Measurements from ENCODE around the gene TMEM256. TPM values are rescaled to one million over a fixed set of nuclear protein-coding genes. Genes with fewer than 3 reads are reported as not detected.

The TMEM256 gene
- total RNA-seq, 2 experiments from 2014 or later = 47.2 to 48.3 TPM

DNA sequence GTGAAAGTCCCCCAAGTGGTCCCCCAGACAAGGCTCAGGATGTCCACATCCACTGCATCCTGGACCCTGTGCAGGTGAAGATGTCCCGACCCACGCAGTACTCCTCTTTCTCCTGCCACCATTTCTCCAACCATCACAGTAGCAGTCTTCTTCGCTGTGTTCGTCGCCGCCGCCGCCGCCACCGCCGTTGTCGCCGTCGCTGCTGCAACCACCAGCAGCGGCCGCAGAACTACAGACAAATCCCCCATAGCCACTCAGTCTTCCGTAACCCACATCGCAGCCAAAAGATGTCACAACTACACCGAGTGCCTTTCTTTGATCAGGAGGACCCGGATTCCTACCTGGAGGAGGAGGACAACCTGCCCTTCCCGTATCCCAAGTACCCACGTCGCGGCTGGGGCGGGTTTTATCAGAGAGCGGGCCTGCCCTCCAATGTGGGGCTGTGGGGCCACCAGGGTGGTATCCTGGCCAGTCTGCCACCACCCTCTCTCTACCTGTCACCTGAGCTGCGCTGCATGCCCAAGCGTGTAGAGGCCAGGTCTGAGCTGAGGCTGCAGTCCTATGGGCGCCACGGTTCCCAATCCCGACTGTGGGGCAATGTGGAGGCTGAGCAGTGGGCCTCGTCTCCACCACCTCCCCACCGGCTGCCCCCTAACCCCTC is 22.4 kb upstream of the TMEM256 start:
- POLR2A ChIA-PET = no interaction called here
- H3K36me3 Mint-ChIP-seq (ENCODE audit: low read depth) = no peaks in the 10 kb centered on the region
- H3K27me3 Mint-ChIP-seq = no peaks in the 10 kb centered on the region
- CTCF ChIA-PET = interaction anchor here (1.0 to 2.1 kb wide), 2 partner anchors 10 to 70 kb away, joined by 3 to 8 read pairs; no protein-coding TSS in a partner anchor
- no peak for DNase-seq
- H3K27ac Mint-ChIP-seq = peak overlapping the region; percentile 57
- no peak overlapping the region for H3K4me3 Mint-ChIP-seq
- H3K4me1 Mint-ChIP-seq = no peaks in the 10 kb centered on the region
- H3K9me3 Mint-ChIP-seq = no peaks in the 10 kb centered on the region

DNA sequence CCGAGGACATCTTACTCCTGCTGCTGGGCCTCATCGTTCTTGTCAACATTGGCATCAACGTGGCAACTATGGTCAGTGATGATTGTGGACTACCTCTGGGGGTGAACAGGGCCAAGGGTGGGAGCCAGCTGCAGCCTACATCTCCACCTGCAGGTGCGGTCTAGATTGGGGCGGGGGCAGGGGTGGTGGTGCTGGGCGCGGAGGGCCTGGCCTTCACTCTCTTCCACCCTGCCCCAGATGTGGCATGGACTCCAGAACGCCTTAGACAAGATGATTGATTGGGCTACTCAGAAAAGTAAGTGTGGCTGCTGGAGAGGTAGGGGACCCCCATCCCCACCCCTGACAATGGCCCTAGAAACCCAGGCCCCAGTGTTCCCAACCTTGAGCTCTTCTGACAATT is 21.9 kb upstream of the TMEM256 start:
- Mint-ChIP-seq H3K4me1 (no peaks in the 10 kb centered on the region), H3K27me3 (no peaks in the 10 kb centered on the region), H3K9me3 (no peaks in the 10 kb centered on the region), H3K27ac (peak overlapping the region; percentile 57), H3K36me3 (ENCODE audit: low read depth) (no peaks in the 10 kb centered on the region), H3K4me3 (no peak overlapping the region)
- CTCF ChIA-PET = interaction anchor here (1.2 to 1.4 kb wide), 2 partner anchors 12 to 70 kb away, joined by 3 to 4 read pairs; no protein-coding TSS in a partner anchor
- POLR2A ChIA-PET = no interaction called here
- DNase-seq = no peak

DNA sequence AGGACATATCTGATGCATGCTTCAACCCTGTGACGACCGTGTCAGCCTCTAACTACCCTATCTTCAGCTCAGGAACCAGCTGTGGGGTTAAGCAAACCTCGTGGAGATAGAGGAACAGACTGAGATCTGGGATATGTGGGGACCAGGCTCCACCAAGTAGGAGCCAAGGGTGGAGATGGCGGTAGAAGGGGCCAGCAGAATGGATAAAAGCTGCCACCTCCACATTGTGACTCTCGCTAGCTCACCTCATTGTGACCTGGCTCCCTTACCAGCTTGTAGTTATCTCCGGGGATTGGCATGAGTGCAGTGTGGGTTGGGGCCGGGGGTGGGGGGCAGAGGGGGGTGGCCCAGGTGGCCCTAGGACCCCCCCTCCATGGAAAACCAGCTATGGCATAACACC is 21.4 kb upstream of the TMEM256 start, which contains the start of gene SPEM2:
Gene SPEM2 (plus strand): TSS at position 301 of the 400 bp plus-strand sequence. CDS start 73 bp downstream, at position 374.
- Mint-ChIP-seq H3K27ac (peak within 1 kb of the TSS; percentile 57), H3K27me3 (no peaks in the 10 kb centered on the region), H3K4me1 (no peaks in the 10 kb centered on the region), H3K4me3 (no peak within 1 kb of the TSS), H3K36me3 (ENCODE audit: low read depth) (no peaks in the 10 kb centered on the region), H3K9me3 (no peaks in the 10 kb centered on the region)
- ChIA-PET CTCF (interaction anchor here (1.2 to 1.4 kb wide), 2 partner anchors 12 to 70 kb away, joined by 3 to 4 read pairs; no protein-coding TSS in a partner anchor), POLR2A (no interaction called here)
- DNase-seq = no peak

DNA sequence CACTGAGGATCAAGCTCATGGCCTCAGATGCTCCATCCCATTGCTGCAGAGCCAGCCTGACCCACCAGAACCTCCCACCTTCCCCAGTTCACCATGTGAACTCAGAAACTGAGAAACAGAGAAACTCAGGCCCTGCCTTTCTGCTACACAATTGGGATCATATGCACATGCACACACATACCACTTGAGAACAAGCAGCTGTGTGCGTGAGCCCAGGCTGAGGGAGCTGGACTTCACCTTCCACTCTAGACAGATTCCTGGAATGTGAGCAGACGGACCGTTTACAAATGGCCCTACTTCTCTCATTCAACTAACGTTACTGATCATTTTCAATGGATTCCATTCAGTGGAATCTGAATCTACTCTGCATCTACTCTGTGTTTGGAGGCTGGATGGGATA is 19.8 kb upstream of the TMEM256 start:
- H3K4me3 Mint-ChIP-seq = no peak overlapping the region
- H3K9me3 Mint-ChIP-seq = no peaks in the 10 kb centered on the region
- H3K4me1 Mint-ChIP-seq = no peaks in the 10 kb centered on the region
- H3K27ac Mint-ChIP-seq = peak overlapping the region; percentile 31
- H3K27me3 Mint-ChIP-seq = no peaks in the 10 kb centered on the region
- ChIA-PET CTCF (no interaction called here), POLR2A (no interaction called here)
- DNase-seq = no peak
- no peaks in the 10 kb centered on the region for H3K36me3 Mint-ChIP-seq (ENCODE audit: low read depth)

DNA sequence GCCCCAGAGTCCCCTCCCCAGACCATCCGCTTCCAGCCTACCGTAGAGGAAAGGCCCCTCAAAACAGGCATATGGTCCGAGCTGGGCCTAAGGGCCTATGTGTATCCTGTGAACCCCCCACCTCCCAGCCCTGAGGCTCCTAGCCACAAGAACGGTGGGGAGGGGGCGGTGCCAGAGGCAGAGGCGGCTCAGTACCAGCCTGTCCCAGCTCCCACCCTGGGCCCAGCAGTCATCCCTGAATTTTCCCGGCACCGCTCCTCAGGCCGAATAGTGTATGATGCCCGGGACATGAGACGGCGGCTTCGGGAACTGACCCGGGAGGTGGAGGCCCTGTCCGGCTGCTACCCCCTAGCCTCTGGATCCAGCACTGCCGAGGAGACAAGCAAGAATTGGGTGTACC is 17.3 kb upstream of the TMEM256 start:
- CTCF ChIA-PET = interaction anchor here (2.5 kb wide), 1 partner anchor 15 kb away, joined by 12 read pairs; the partner anchor contains the start of gene TMEM102
- POLR2A ChIA-PET = no interaction called here
- Mint-ChIP-seq H3K4me3 (no peak overlapping the region), H3K36me3 (ENCODE audit: low read depth) (no peaks in the 10 kb centered on the region), H3K9me3 (no peaks in the 10 kb centered on the region), H3K27me3 (no peaks in the 10 kb centered on the region), H3K4me1 (no peaks in the 10 kb centered on the region), H3K27ac (no peak overlapping the region)
- DNase-seq = no peak

DNA sequence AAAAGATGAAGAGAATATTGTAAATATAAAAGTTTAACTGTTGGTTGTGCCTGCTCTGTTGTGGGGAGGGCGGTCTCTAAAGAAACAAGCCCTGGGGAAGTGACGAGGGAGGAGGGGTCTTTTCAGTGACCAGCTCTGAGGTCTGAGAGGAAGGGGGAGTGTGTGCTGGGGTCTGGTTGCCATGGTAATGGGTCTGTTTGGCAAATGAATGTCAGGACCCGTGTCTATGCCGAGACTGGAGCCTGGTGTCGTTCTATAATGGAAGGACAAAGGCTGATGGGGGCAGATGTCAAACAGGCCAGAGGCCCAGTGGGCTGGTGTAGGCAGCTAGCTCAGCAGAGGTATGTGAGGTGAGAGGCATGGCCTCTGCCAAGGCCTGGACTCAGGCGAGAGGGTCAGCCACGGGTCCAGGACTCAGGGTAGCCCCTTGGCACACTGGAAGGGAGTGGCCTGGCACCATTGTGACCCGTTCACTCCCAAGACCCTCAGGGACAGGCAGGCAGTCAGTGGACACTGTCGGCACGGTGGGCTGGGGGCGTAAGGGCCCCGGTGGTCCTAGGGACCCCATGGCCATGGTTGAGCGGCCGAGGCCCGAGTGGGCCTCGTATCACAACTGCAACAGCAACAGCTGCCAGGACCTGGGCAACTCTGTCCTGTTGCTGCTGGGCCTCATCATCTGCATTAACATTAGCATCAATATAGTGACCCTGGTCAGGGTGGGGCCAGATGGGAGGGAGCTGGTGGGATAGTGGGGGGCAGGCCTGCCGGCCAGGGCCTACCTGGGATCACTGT is 16.1 kb upstream of the TMEM256 start, which contains the start of gene SPEM1:
Gene SPEM1 (plus strand): TSS at position 506 of the 792 bp plus-strand sequence. CDS start 61 bp downstream, at position 567.
- Mint-ChIP-seq H3K9me3 (no peaks in the 10 kb centered on the region), H3K27me3 (no peaks in the 10 kb centered on the region), H3K4me1 (no peaks in the 10 kb centered on the region), H3K27ac (peak within 1 kb of the TSS; percentile 73), H3K4me3 (no peak within 1 kb of the TSS), H3K36me3 (ENCODE audit: low read depth) (no peaks in the 10 kb centered on the region)
- DNase-seq = no peak
- ChIA-PET POLR2A (no interaction called here), CTCF (interaction anchor here (0.9 to 2.5 kb wide), 3 partner anchors 11 to 66 kb away, joined by 3 to 12 read pairs (median 3); partner anchors contain the start of gene TMEM102)

DNA sequence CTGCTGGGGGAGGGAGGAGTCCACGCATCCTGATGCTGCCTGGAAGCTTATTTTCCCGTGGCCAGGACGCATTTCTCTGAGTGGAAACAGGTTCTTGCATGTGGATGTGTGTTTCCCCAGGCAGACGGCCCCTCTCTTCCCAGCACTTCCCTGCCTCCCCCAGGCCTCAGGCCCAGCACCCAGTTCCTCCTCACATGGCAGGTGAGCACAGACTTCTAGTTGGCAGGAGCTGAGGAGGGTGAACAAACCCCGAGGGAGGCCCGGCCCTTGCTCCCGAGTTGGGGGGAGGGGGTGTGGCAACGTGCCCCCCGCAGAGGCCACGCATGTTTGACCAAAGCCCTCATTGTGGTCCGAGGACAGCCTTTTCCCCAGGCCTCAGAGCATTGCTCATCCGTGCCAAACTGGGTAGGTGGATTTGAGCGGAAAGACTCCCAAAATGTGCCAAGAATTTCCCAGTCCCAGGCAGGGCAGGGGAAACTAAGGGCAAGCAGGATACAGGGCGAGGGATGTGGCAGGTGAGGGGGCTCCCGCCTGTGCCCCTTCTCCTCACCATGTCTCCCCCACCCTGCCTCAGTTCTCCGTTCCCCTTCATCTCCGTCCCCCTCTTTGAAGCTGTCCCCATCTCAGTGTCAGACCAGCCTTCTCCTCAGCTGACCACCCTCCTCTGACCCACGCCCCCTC is 14.7 kb upstream of the TMEM256 start:
- Mint-ChIP-seq H3K27ac (no peak overlapping the region), H3K36me3 (ENCODE audit: low read depth) (no peaks in the 10 kb centered on the region), H3K9me3 (no peaks in the 10 kb centered on the region), H3K4me3 (no peak overlapping the region), H3K4me1 (no peaks in the 10 kb centered on the region), H3K27me3 (no peaks in the 10 kb centered on the region)
- ChIA-PET POLR2A (no interaction called here), CTCF (interaction anchor here (1.7 kb wide), 1 partner anchor 12 kb away, joined by 3 read pairs; no protein-coding TSS in a partner anchor)
- DNase-seq = no peak

DNA sequence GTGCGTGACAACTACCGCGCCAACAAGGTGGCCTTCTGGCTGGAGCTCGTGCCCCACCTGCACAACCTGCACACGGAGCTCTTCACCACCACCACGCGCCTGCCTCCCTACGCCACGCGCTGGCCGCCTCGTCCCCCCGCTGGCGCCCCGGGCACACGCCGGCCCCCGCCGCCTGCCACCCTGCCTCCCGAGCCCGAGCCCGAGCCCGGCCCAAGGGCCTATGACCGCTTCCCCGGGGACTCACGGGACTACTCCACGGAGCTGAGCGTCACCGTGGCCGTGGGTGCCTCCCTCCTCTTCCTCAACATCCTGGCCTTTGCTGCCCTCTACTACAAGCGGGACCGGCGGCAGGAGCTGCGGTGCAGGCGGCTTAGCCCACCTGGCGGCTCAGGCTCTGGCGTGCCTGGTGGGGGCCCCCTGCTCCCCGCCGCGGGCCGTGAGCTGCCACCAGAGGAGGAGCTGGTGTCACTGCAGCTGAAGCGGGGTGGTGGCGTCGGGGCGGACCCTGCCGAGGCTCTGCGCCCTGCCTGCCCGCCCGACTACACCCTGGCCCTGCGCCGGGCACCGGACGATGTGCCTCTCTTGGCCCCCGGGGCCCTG is 13.3 kb upstream of the TMEM256 start:
- Mint-ChIP-seq H3K4me3 (no peak overlapping the region), H3K27me3 (no peaks in the 10 kb centered on the region), H3K4me1 (no peaks in the 10 kb centered on the region), H3K36me3 (ENCODE audit: low read depth) (no peaks in the 10 kb centered on the region), H3K27ac (no peak overlapping the region), H3K9me3 (no peaks in the 10 kb centered on the region)
- CTCF ChIA-PET = interaction anchor here (1.5 kb wide), 1 partner anchor 143 kb away, joined by 4 read pairs; no protein-coding TSS in a partner anchor
- POLR2A ChIA-PET = interaction anchor here (0.6 kb wide), 1 partner anchor 54 kb away, joined by 5 read pairs; no protein-coding TSS in a partner anchor
- DNase-seq = no peak

DNA sequence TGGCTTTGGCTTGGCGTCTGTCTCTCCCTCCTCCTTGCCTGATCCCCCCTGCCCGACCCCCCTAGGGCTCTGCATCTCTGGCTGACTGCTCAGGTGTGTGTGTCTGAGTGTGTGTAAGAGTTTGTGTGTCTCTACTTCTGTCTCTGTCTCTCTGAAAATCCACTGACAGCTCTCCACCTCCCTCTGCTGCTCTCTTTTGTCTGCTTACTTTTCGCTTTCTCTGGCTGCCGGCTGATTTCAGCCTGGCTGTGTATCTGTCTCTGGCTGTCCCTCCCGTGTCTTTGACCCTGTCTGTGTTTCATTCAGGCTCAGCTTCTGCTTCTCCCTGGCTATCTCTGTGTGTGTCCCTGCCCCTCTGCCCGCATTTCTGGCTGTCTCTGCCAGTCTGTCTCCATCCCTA is 12.4 kb upstream of the TMEM256 start:
- ChIA-PET CTCF (interaction anchor here (1.5 kb wide), 1 partner anchor 144 kb away, joined by 4 read pairs; no protein-coding TSS in a partner anchor), POLR2A (interaction anchor here (0.6 kb wide), 1 partner anchor 54 kb away, joined by 5 read pairs; no protein-coding TSS in a partner anchor)
- DNase-seq = no peak
- peak overlapping the region; percentile 34 for H3K27ac Mint-ChIP-seq
- no peaks in the 10 kb centered on the region for H3K36me3 Mint-ChIP-seq (ENCODE audit: low read depth)
- H3K4me3 Mint-ChIP-seq = no peak overlapping the region
- H3K4me1 Mint-ChIP-seq = no peaks in the 10 kb centered on the region
- no peaks in the 10 kb centered on the region for H3K27me3 Mint-ChIP-seq
- H3K9me3 Mint-ChIP-seq = no peaks in the 10 kb centered on the region

DNA sequence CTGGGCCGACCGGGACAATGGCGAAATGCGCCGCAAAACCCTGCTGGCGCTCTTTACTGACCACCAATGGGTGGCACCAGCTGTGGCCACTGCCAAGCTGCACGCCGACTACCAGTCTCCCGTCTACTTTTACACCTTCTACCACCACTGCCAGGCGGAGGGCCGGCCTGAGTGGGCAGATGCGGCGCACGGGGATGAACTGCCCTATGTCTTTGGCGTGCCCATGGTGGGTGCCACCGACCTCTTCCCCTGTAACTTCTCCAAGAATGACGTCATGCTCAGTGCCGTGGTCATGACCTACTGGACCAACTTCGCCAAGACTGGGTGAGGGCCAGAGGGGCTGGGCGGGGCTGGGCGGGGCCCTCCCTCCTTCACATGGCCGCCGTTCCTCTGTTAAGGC is 11.9 kb upstream of the TMEM256 start:
- no peaks in the 10 kb centered on the region for H3K9me3 Mint-ChIP-seq
- no peak overlapping the region for H3K27ac Mint-ChIP-seq
- DNase-seq = no peak
- H3K27me3 Mint-ChIP-seq = no peaks in the 10 kb centered on the region
- POLR2A ChIA-PET = no interaction called here
- no peak overlapping the region for H3K4me3 Mint-ChIP-seq
- CTCF ChIA-PET = no interaction called here
- H3K36me3 Mint-ChIP-seq (ENCODE audit: low read depth) = no peaks in the 10 kb centered on the region
- H3K4me1 Mint-ChIP-seq = no peaks in the 10 kb centered on the region

DNA sequence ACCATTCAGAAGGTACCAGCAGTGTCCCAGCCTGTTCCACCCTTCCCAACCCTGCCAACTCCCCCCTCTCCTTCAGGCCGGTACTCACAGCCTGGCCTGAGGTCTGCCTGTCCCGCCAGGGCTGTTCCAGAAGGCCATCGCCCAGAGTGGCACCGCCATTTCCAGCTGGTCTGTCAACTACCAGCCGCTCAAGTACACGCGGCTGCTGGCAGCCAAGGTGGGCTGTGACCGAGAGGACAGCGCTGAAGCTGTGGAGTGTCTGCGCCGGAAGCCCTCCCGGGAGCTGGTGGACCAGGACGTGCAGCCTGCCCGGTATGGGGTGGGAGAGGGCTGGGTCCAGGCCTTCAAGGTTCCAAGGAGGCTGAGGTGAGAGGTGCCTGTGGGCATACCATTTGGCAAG is 10.9 kb upstream of the TMEM256 start:
- no peak for DNase-seq
- Mint-ChIP-seq H3K4me3 (no peak overlapping the region), H3K4me1 (no peaks in the 10 kb centered on the region), H3K27me3 (no peaks in the 10 kb centered on the region), H3K36me3 (ENCODE audit: low read depth) (no peaks in the 10 kb centered on the region), H3K9me3 (no peaks in the 10 kb centered on the region), H3K27ac (no peak overlapping the region)
- POLR2A ChIA-PET = no interaction called here
- CTCF ChIA-PET = no interaction called here

DNA sequence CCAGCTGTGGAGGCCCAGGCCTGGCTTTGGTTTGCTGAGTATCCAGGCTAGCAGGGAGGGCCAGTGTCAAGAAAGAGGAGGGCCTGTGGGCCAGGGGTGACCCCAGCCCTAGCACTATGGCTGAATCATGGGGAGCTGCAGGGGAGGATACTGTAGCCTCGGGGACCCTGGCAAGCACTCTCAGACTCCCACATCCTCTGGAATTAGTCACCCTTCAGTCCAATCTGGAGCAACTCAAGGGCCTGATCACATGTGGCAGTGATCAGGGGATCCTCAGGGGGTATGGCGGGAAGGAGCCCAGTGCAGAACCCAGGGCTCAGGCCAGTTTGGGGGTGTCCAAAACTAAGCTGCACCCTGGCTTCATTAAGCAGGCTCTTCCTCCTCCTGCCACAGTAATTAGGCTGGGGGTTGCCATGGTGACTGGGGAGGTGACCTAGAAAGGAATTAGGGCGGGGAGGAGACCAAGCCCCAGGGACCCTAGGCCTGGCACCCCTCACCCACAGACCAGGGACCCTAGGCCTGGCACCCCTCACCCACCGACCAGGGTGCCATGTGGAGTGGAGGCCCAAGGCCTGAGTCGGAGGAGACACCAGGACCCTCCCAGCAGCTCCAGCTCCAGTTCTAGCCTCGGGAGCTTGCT is 9.6 kb upstream of the TMEM256 start:
- Mint-ChIP-seq H3K9me3 (no peaks in the 10 kb centered on the region), H3K27me3 (no peaks in the 10 kb centered on the region), H3K27ac (no peak overlapping the region), H3K4me3 (no peak overlapping the region), H3K36me3 (ENCODE audit: low read depth) (no peaks in the 10 kb centered on the region), H3K4me1 (peaks cover 3% of the 10 kb centered on the region)
- DNase-seq = no peak
- ChIA-PET CTCF (interaction anchor here (0.5 to 1.6 kb wide), 3 partner anchors 12 to 147 kb away, joined by 3 to 6 read pairs (median 4); partner anchors contain the start of gene SPEM2), POLR2A (no interaction called here)
